MCF 10A (cell line): Measurements from ENCODE around the gene CACNA1C. TPM values are rescaled to one million over a fixed set of nuclear protein-coding genes. Genes with fewer than 3 reads are reported as not detected.

Experiments used
- BruUV-seq: library from RNA; stranded (reverse); fragments of 400-500 nt; replicated peaks from 2 replicates; lab custom pipeline; 2021; lab: Mats Ljungman, UMichigan
- CTCF ChIA-PET: fragments of 300-600 bp; sonication (Branson Sonifier 250); formaldehyde crosslinking; extraction: SDS; loops from one replicate; lab custom pipeline; 2021; ENCODE audit warnings: antibody characterized with exemption, inconsistent platforms; lab: Yijun Ruan, JAX
- POLR2A ChIA-PET: fragments of 300-600, 350-650 bp; sonication (Branson Sonifier 250); formaldehyde crosslinking; extraction: SDS; loops from one replicate; lab custom pipeline; 2020; ENCODE audit warnings: antibody characterized with exemption, inconsistent platforms; lab: Yijun Ruan, JAX
- DNase-seq: peaks from one replicate; pipeline ENCODE4 v3.0.0-alpha.2; 2018; ENCODE audit not compliant: unreplicated experiment
- H3K27ac Mint-ChIP-seq: one replicate; pipeline ENCODE4 v1.8.0; 2022; ENCODE audit warnings: mild to moderate bottlenecking, low read depth, mixed read lengths; ENCODE audit not compliant: unreplicated experiment
- H3K27me3 Mint-ChIP-seq: one replicate; pipeline ENCODE4 v1.8.0; 2022; ENCODE audit warnings: mixed read lengths; ENCODE audit not compliant: insufficient read depth, unreplicated experiment
- H3K36me3 Mint-ChIP-seq: one replicate; pipeline ENCODE4 v1.8.0; 2022; ENCODE audit warnings: mild to moderate bottlenecking, moderate library complexity, mixed read lengths; ENCODE audit not compliant: insufficient read depth, unreplicated experiment
- H3K4me1 Mint-ChIP-seq: one replicate; pipeline ENCODE4 v1.8.0; 2022; ENCODE audit warnings: mixed read lengths; ENCODE audit not compliant: insufficient read depth, unreplicated experiment
- H3K4me3 Mint-ChIP-seq: one replicate; pipeline ENCODE4 v1.8.0; 2022; ENCODE audit warnings: mild to moderate bottlenecking, moderate library complexity, mixed read lengths; ENCODE audit not compliant: unreplicated experiment
- H3K9me3 Mint-ChIP-seq: one replicate; pipeline ENCODE4 v1.8.0; 2022; ENCODE audit warnings: mixed read lengths; ENCODE audit not compliant: unreplicated experiment
- CTCF ChIP-seq: fragments of 200-600 bp; IDR thresholded peaks from one replicate; pipeline ENCODE4 v1.8.0; 2022; ENCODE audit warnings: antibody characterized with exemption, mild to moderate bottlenecking; ENCODE audit not compliant: unreplicated experiment
- intact Hi-C: fragments of 100-400 bp; cut with micrococcal nuclease; formaldehyde crosslinking; loops from 2 replicates; pipeline ENCODE4 v1.14.1; 2022
- total RNA-seq: library from RNA; stranded (reverse); gene quantifications from 2 replicates; pipeline ENCODE4 v1.2.3, GENCODE V29; 2022

The CACNA1C gene
- total RNA-seq, 1 experiment from 2014 or later = not detected

- Mint-ChIP-seq H3K4me1 (peaks cover 23% of the 10 kb centered on the region), H3K36me3 (no peaks in the 10 kb centered on the region), H3K27me3 (no peaks in the 10 kb centered on the region), H3K4me3 (no peak overlapping the region), H3K9me3 (no peaks in the 10 kb centered on the region), H3K27ac (no peak overlapping the region)
- peak; percentile 25 for DNase-seq
- POLR2A ChIA-PET = no interaction called here
- CTCF ChIA-PET = interaction anchor here (0.6 kb wide), 1 partner anchor 208 kb away, joined by 3 read pairs; no protein-coding TSS in a partner anchor
- BruUV-seq = no TSS peak
- no peak for TF ChIP-seq CTCF
- intact Hi-C loops = loop anchor here (5.0 kb wide), 1 partner anchor 207 kb away; no protein-coding TSS in a partner anchor
Observed at GRCh38 chr12:2264651-2265232, 212.0 kb downstream of the CACNA1C start.

- POLR2A ChIA-PET = no interaction called here
- no peak overlapping the region for H3K27ac Mint-ChIP-seq
- H3K9me3 Mint-ChIP-seq = no peaks in the 10 kb centered on the region
- intact Hi-C loops = loop anchor here (5.0 kb wide), 1 partner anchor 208 kb away; no protein-coding TSS in a partner anchor
- H3K36me3 Mint-ChIP-seq = no peaks in the 10 kb centered on the region
- no peak for DNase-seq
- no peaks in the 10 kb centered on the region for H3K27me3 Mint-ChIP-seq
- TF ChIP-seq CTCF = no peak
- no peak overlapping the region for H3K4me3 Mint-ChIP-seq
- peaks cover 24% of the 10 kb centered on the region for H3K4me1 Mint-ChIP-seq
- no TSS peak for BruUV-seq
- CTCF ChIA-PET = no interaction called here
Observed at GRCh38 chr12:2265461-2266167, 212.8 kb downstream of the CACNA1C start.

GRCh38 chr12:2266666-2267620 is 214.2 kb downstream of the CACNA1C start:
- Mint-ChIP-seq H3K36me3 (no peaks in the 10 kb centered on the region), H3K4me1 (peaks cover 24% of the 10 kb centered on the region), H3K27me3 (no peaks in the 10 kb centered on the region), H3K27ac (no peak overlapping the region), H3K9me3 (no peaks in the 10 kb centered on the region), H3K4me3 (no peak overlapping the region)
- POLR2A ChIA-PET = interaction anchor here (0.6 kb wide), 1 partner anchor 134 kb away, joined by 3 read pairs; no protein-coding TSS in a partner anchor
- CTCF ChIA-PET = interaction anchor here (0.5 to 0.6 kb wide), 2 partner anchors 231 to 233 kb away, joined by 4 read pairs; no protein-coding TSS in a partner anchor
- no TSS peak for BruUV-seq
- DNase-seq = no peak
- no peak for TF ChIP-seq CTCF
- intact Hi-C loops = loop anchor here (5.0 kb wide), 1 partner anchor 210 kb away; no protein-coding TSS in a partner anchor
